B cell (primary cell): ENCODE measurements around the gene PIK3C2G. TPM values are rescaled to one million over a fixed set of nuclear protein-coding genes. Genes with fewer than 3 reads are reported as not detected.
A peak's percentile ranks its signal among the peaks of the same experiment; 100 is the strongest.

Experiments used
- ATAC-seq: fragments of 200-7000 bp; cut with Tn5 transposase; one replicate; pipeline ENCODE4 v1.10.0; 2021; ENCODE audit warnings: low read depth, mild to moderate bottlenecking, moderate number of reproducible peaks, moderate library complexity
- CTCF ChIA-PET: fragments of 350-600 bp; sonication (Branson Sonifier 250); formaldehyde crosslinking; loops from one replicate; lab custom pipeline; 2021; ENCODE audit warnings: antibody characterized with exemption, inconsistent platforms; lab: Charles Lee
- POLR2A ChIA-PET: fragments of 350-600 bp; sonication (Branson Sonifier 250); formaldehyde crosslinking; loops from one replicate; lab custom pipeline; 2021; ENCODE audit warnings: antibody characterized with exemption; lab: Charles Lee
- DNase-seq: peaks from one replicate; pipeline ENCODE4 v3.0.0; 2013
- H2AFZ ChIP-seq: 2 replicates; pipeline ENCODE4 v1.6.1; 2012; ENCODE audit warnings: mild to moderate bottlenecking, low read depth, low read length; ENCODE audit not compliant: insufficient read depth, poor library complexity, severe bottlenecking
- H3K27ac ChIP-seq, 2 donors: 1 replicate in 1 of 2; 2 replicates in 1 of 2; pipeline ENCODE4 v1.5.1; 2012 to 2013; ENCODE audit warnings: low read length in 2 of 2, mild to moderate bottlenecking in 2 of 2, moderate library complexity in 1 of 2
- H3K27me3 ChIP-seq, 4 experiments: fragments of 200-600 bp in 1 of 4; sonication (generic) in 1 of 4; replicated peaks in 1 of 4; 1 replicate in 2 of 4; 2 replicates in 2 of 4; pipeline versions ENCODE4 v1.6.1 to v1.7.0; 2013 to 2016; ENCODE audit warnings: low read length in 3 of 4, mild to moderate bottlenecking in 2 of 4, mixed read lengths in 1 of 4, moderate library complexity in 1 of 4; ENCODE audit not compliant: insufficient read depth in 4 of 4, control insufficient read depth in 3 of 4; ENCODE audit errors: control extremely low read depth in 1 of 4
- H3K36me3 ChIP-seq, 2 experiments: replicated peaks in 1 of 2; 1 replicate in 1 of 2; 2 replicates in 1 of 2; pipeline versions ENCODE4 v1.6.1 to v1.7.1; 2013; ENCODE audit warnings: low read length in 1 of 2; ENCODE audit not compliant: insufficient read depth in 2 of 2, control insufficient read depth in 1 of 2; ENCODE audit errors: control extremely low read depth in 1 of 2, extremely low read depth in 1 of 2
- H3K4me1 ChIP-seq, 2 donors: fragments of 200-600 bp in 1 of 2; sonication (generic) in 1 of 2; 1 replicate in 1 of 2; 2 replicates in 1 of 2; pipeline versions ENCODE4 v1.5.1 to v1.6.1; 2013 to 2017; ENCODE audit warnings: low read length in 2 of 2; ENCODE audit not compliant: control insufficient read depth in 2 of 2, insufficient read depth in 2 of 2
- H3K4me2 ChIP-seq: replicated peaks from 2 replicates; pipeline ENCODE3; 2012; ENCODE audit warnings: mild to moderate bottlenecking, low read depth, low read length; ENCODE audit not compliant: poor library complexity, severe bottlenecking
- H3K4me3 ChIP-seq, 5 experiments: fragments of 200-600 bp in 1 of 5; sonication (generic) in 1 of 5; 1 replicate in 3 of 5; 2 replicates in 2 of 5; pipeline versions ENCODE4 v1.5.1 to v1.7.0; 2011 to 2016; ENCODE audit warnings: low read length in 4 of 5, mild to moderate bottlenecking in 4 of 5, low read depth in 2 of 5, control low read depth in 1 of 5, moderate library complexity in 1 of 5; ENCODE audit not compliant: insufficient read depth in 1 of 5; ENCODE audit errors: control extremely low read depth in 1 of 5, extremely low read depth in 1 of 5
- H3K79me2 ChIP-seq: fragments of 200-600 bp; sonication (generic); one replicate; pipeline ENCODE4 v1.6.0; 2016; ENCODE audit warnings: low read length; ENCODE audit not compliant: control insufficient read depth, insufficient read depth
- H3K9ac ChIP-seq: fragments of 200-600 bp; sonication (generic); 2 replicates; pipeline ENCODE4 v1.6.1; 2017; ENCODE audit warnings: mild to moderate bottlenecking, low read length, moderate library complexity
- H3K9me3 ChIP-seq, 3 donors: one replicate each; pipeline versions ENCODE4 v1.6.1 to v1.7.1; 2013; ENCODE audit warnings: low read length in 2 of 3; ENCODE audit not compliant: control insufficient read depth in 2 of 3, insufficient read depth in 1 of 3; ENCODE audit errors: control extremely low read depth in 1 of 3
- H4K20me1 ChIP-seq: 2 replicates; pipeline ENCODE4 v1.6.0; 2012; ENCODE audit warnings: mild to moderate bottlenecking, low read length; ENCODE audit not compliant: insufficient read depth, control insufficient read depth, poor library complexity, severe bottlenecking
- H3K27ac Mint-ChIP-seq: one replicate; pipeline ENCODE4 v1.8.0; 2021; ENCODE audit warnings: mixed read lengths
- H3K27me3 Mint-ChIP-seq: one replicate; pipeline ENCODE4 v1.8.0; 2021; ENCODE audit warnings: mixed read lengths
- H3K4me1 Mint-ChIP-seq: one replicate; pipeline ENCODE4 v1.8.0; 2021; ENCODE audit warnings: mixed read lengths
- H3K4me3 Mint-ChIP-seq: one replicate; pipeline ENCODE4 v1.8.0; 2021; ENCODE audit warnings: mixed read lengths
- H3K9me3 Mint-ChIP-seq: one replicate; pipeline ENCODE4 v1.8.0; 2022; ENCODE audit warnings: mixed read lengths; ENCODE audit not compliant: insufficient read depth
- EZH2 ChIP-seq: IDR thresholded peaks from 2 replicates; pipeline ENCODE4 v1.6.1; 2012; ENCODE audit warnings: borderline replicate concordance, low read depth, mild to moderate bottlenecking, moderate library complexity, low read length; ENCODE audit not compliant: insufficient read depth, poor library complexity, severe bottlenecking
- WGBS: methylation state at CpG from one replicate; pipeline ENCODE4 v1.1.5; 2013; ENCODE audit warnings: missing lambda C conversion rate; ENCODE audit not compliant: insufficient coverage; 5-methylcytosine and 5-hydroxymethylcytosine counted together
- intact Hi-C: fragments of 100-400 bp; cut with micrococcal nuclease; formaldehyde crosslinking; loops from one replicate; pipeline ENCODE4 v1.10.0; 2022
- polyA plus RNA-seq: library from polyadenylated mRNA; depleted of rRNA; stranded (reverse); fragments of >200 nt; gene quantifications from 2 replicates; pipeline ENCODE4 v1.2.3, GENCODE V29; 2012
- total RNA-seq, 2 donors: library from RNA; stranded (reverse); fragments of 120-200 nt in 1 of 2; gene quantifications; 1 replicate in 1 of 2; 2 replicates in 1 of 2; pipeline versions ENCODE4 v1.2.3 to v1.2.4, GENCODE V29; 2013 to 2022
- TF ChIP-seq, protein P1 (sequence below): fragments of 200-600 bp; IDR thresholded peaks from one replicate; pipeline ENCODE4 v1.8.0; 2022; ENCODE audit warnings: antibody characterized with exemption, mild to moderate bottlenecking

Gene PIK3C2G
- total and polyA plus RNA-seq, 2 donors (not counting 1 experiment from before 2014, with no cell fraction given) = not detected

DNA sequence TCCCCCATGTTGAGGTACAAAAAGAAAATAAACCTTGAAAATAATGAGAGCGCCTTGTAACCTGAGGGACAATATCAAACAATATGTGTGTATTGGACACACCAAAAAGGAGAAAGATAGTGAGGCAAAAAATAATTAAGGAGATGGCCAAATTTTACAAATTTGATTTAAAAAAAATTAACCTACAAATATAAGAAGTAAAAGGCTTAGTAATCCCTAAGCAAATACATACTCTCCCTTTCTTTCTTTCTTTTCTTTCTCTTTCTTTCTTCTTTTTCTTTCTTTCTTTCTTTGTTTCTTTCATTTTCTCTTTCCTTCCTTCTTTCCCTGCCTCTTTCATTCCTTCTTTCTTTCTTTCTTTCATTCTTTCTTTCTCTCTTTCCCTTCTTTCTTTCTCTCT, 133.4 kb downstream of the PIK3C2G start:
- Histone ChIP-seq H3K9ac (no peak overlapping the region), H3K27ac (no peak overlapping the region), H3K36me3 (no peaks in the 10 kb centered on the region), H3K27me3 (no peaks in the 10 kb centered on the region), H2AFZ (no peak overlapping the region), H3K79me2 (no peaks in the 10 kb centered on the region), H3K4me2 (no peak overlapping the region), H3K9me3 (no peaks in the 10 kb centered on the region), H3K4me3 (no peak overlapping the region), H4K20me1 (no peaks in the 10 kb centered on the region), H3K4me1 (no peaks in the 10 kb centered on the region)
- ATAC-seq (no peak), DNase-seq (no peak)
- peaks cover 6% of the 10 kb centered on the region for H3K9me3 Mint-ChIP-seq
- TF ChIP-seq EZH2 = no peak
- TF ChIP-seq, protein P1, sequence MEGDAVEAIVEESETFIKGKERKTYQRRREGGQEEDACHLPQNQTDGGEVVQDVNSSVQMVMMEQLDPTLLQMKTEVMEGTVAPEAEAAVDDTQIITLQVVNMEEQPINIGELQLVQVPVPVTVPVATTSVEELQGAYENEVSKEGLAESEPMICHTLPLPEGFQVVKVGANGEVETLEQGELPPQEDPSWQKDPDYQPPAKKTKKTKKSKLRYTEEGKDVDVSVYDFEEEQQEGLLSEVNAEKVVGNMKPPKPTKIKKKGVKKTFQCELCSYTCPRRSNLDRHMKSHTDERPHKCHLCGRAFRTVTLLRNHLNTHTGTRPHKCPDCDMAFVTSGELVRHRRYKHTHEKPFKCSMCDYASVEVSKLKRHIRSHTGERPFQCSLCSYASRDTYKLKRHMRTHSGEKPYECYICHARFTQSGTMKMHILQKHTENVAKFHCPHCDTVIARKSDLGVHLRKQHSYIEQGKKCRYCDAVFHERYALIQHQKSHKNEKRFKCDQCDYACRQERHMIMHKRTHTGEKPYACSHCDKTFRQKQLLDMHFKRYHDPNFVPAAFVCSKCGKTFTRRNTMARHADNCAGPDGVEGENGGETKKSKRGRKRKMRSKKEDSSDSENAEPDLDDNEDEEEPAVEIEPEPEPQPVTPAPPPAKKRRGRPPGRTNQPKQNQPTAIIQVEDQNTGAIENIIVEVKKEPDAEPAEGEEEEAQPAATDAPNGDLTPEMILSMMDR = peak; percentile 13
- WGBS = no CpG with 5 or more reads among the region's 1 CpG
- H3K27ac Mint-ChIP-seq = no peak overlapping the region
- ChIA-PET POLR2A (no interaction called here), CTCF (no interaction called here)
- no peaks in the 10 kb centered on the region for H3K27me3 Mint-ChIP-seq
- no peaks in the 10 kb centered on the region for H3K4me1 Mint-ChIP-seq
- H3K4me3 Mint-ChIP-seq = no peak overlapping the region
- intact Hi-C loops = no loop called here

DNA sequence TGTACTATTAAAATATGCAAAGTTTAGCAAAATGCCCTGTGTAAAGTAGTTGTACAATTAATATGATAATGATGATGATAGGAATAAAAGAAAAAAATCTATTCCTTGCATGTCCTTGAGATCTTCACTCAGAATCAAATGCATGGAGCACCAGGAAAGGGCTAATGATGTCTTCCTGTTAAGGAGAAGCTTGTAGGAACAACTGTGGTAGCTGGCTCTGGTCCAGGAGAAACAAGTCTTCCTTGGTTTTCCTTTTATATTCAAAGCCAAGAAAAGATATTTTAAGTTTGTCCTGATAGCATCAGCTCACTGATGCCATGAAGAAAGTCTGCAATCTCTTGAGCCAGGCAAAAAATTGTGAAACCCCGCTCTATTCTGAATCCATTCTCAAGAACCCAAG, 138.9 kb downstream of the PIK3C2G start:
- Mint-ChIP-seq H3K4me3 (no peak overlapping the region), H3K4me1 (no peaks in the 10 kb centered on the region), H3K27ac (no peak overlapping the region), H3K9me3 (peaks cover 6% of the 10 kb centered on the region), H3K27me3 (no peaks in the 10 kb centered on the region)
- H3K9me3 ChIP-seq = no peaks in the 10 kb centered on the region
- no CpG with 5 or more reads among the region's 1 CpG for WGBS
- H3K27ac ChIP-seq = no peak overlapping the region
- no peak for TF ChIP-seq EZH2
- TF ChIP-seq, protein P1 = no peak
- ATAC-seq (no peak), DNase-seq (no peak)
- H3K36me3 ChIP-seq = no peaks in the 10 kb centered on the region
- no peaks in the 10 kb centered on the region for H3K27me3 ChIP-seq
- no peak overlapping the region for H3K4me3 ChIP-seq
- no peaks in the 10 kb centered on the region for H3K4me1 ChIP-seq
- ChIA-PET CTCF (no interaction called here), POLR2A (no interaction called here)
- H4K20me1 ChIP-seq = no peaks in the 10 kb centered on the region
- intact Hi-C loops = no loop called here
- no peaks in the 10 kb centered on the region for H3K79me2 ChIP-seq
- no peak overlapping the region for H3K9ac ChIP-seq
- H2AFZ ChIP-seq = no peak overlapping the region
- no peak overlapping the region for H3K4me2 ChIP-seq
